Measurements from ENCODE around the gene SSBP3. TPM values are rescaled to one million over a fixed set of nuclear protein-coding genes. Genes with fewer than 3 reads are reported as not detected.
"Not testable (repeated sequence)": the region's sequence is repeated elsewhere in the genome, so short reads cannot be mapped to it uniquely, and the experiment has no call there.

Gene SSBP3
- total RNA-seq, 1 experiment from 2014 or later, result 26.5 TPM

- no peak overlapping the region for H3K27ac ChIP-seq
- H3K27me3 ChIP-seq (ENCODE audit: insufficient read depth, low read depth), result 0 out of 2 replicates have a peak, but pooled peaks cover 9% of the 10 kb centered on the region
- H3K9me2 ChIP-seq (ENCODE audit: insufficient read depth), result no peaks in the 10 kb centered on the region
- no peak overlapping the region for H3K4me3 ChIP-seq
- intact Hi-C loops (cut with micrococcal nuclease; ENCODE audit: unreplicated experiment), result no loop called here
- H3K36me3 ChIP-seq (ENCODE audit: low read depth), result no peaks in the 10 kb centered on the region
- POLR2A ChIA-PET (ENCODE audit: unreplicated experiment), result no interaction called here
- DNase-seq, result peak; percentile 66 to 75
- BruUV-seq (replicated peaks), result no TSS peak
- H4K20me1 ChIP-seq (ENCODE audit: insufficient read depth), result no peaks in the 10 kb centered on the region
- 0 out of 2 replicates have a peak, but pooled peaks cover 3% of the 10 kb centered on the region for H3K4me1 ChIP-seq (replicated peaks; ENCODE audit: insufficient read depth)
- H3K9me3 ChIP-seq (ENCODE audit: insufficient read depth, low read depth), result no peaks in the 10 kb centered on the region
- H3F3A ChIP-seq (ENCODE audit: insufficient read depth, low read depth), result no peaks in the 10 kb centered on the region
- 0 out of 2 replicates have a peak overlapping the region, but pooled peaks have one; percentile 12 for H3K4me2 ChIP-seq
- TF ChIP-seq EZH2 (IDR thresholded peaks at IDR 0.05; ENCODE audit: low read depth), result no peak
- no peak for TF ChIP-seq CTCF (conservative IDR thresholded peaks at IDR 0.05)
- H3K79me2 ChIP-seq (ENCODE audit: low read depth), result no peaks in the 10 kb centered on the region
- no peak overlapping the region for H2AFZ ChIP-seq
- CTCF ChIA-PET, result no interaction called here
Observed at GRCh38 chr1:54421101-54421504, 14.9 kb upstream of the SSBP3 start.

- POLR2A ChIA-PET (ENCODE audit: unreplicated experiment); DNase-seq; H3K27ac ChIP-seq; intact Hi-C loops (cut with micrococcal nuclease; ENCODE audit: unreplicated experiment); H3K9me2 ChIP-seq (ENCODE audit: insufficient read depth); H3K9me3 ChIP-seq (ENCODE audit: insufficient read depth, low read depth); H4K20me1 ChIP-seq (ENCODE audit: insufficient read depth); H3F3A ChIP-seq (ENCODE audit: insufficient read depth, low read depth); H3K36me3 ChIP-seq (ENCODE audit: low read depth); H3K4me3 ChIP-seq; H3K79me2 ChIP-seq (ENCODE audit: low read depth); H3K4me2 ChIP-seq; H2AFZ ChIP-seq; CTCF ChIA-PET; H3K4me1 ChIP-seq (replicated peaks; ENCODE audit: insufficient read depth); BruUV-seq (replicated peaks): not testable (repeated sequence)
- peaks cover 25% of the 10 kb centered on the region for H3K27me3 ChIP-seq (ENCODE audit: insufficient read depth, low read depth)
Observed at GRCh38 chr1:54418598-54418997, 12.4 kb upstream of the SSBP3 start.

GRCh38 chr1:54417123-54417522 is 10.9 kb upstream of the SSBP3 start:
- no peak overlapping the region for H2AFZ ChIP-seq
- POLR2A ChIA-PET (ENCODE audit: unreplicated experiment), result interaction anchor here (0.9 kb wide), 1 partner anchor 49 kb away, joined by 13 read pairs; no protein-coding TSS in a partner anchor

More at GRCh38 chr1:54417123-54417522, 10.9 kb upstream of the SSBP3 start:
- no peak overlapping the region for H3K4me3 ChIP-seq
- TF ChIP-seq EZH2 (IDR thresholded peaks at IDR 0.05; ENCODE audit: low read depth) (no peak), CTCF (conservative IDR thresholded peaks at IDR 0.05) (no peak)
- no peak overlapping the region for H3K4me2 ChIP-seq
- no peak for DNase-seq
- H4K20me1 ChIP-seq (ENCODE audit: insufficient read depth), result no peaks in the 10 kb centered on the region
- H3K4me1 ChIP-seq (replicated peaks; ENCODE audit: insufficient read depth), result 0 out of 2 replicates have a peak, but pooled peaks cover 3% of the 10 kb centered on the region
- BruUV-seq (replicated peaks), result no TSS peak
- no peaks in the 10 kb centered on the region for H3K9me3 ChIP-seq (ENCODE audit: insufficient read depth, low read depth)
- no peaks in the 10 kb centered on the region for H3K9me2 ChIP-seq (ENCODE audit: insufficient read depth)
- H3K36me3 ChIP-seq (ENCODE audit: low read depth), result no peaks in the 10 kb centered on the region
- peaks cover 30% of the 10 kb centered on the region for H3K27me3 ChIP-seq (ENCODE audit: insufficient read depth, low read depth)
- CTCF ChIA-PET, result no interaction called here
- H3K79me2 ChIP-seq (ENCODE audit: low read depth), result no peaks in the 10 kb centered on the region
- H3F3A ChIP-seq (ENCODE audit: insufficient read depth, low read depth), result no peaks in the 10 kb centered on the region
- intact Hi-C loops (cut with micrococcal nuclease; ENCODE audit: unreplicated experiment), result no loop called here
- H3K27ac ChIP-seq, result no peak overlapping the region
